GM19043 (cell line): Measurements from ENCODE around the gene JAGN1.
A peak's percentile ranks its signal among the peaks of the same experiment; 100 is the strongest.
"Not testable (repeated sequence)": the region's sequence is repeated elsewhere in the genome, so short reads cannot be mapped to it uniquely, and the experiment has no call there.

ENCODE experiments used
- ATAC-seq: cut with Tn5 transposase; IDR thresholded peaks from one replicate; pipeline ENCODE4 v1.9.1; 2021; ENCODE audit warnings: low read depth; ENCODE audit not compliant: unreplicated experiment

The JAGN1 gene

DNA sequence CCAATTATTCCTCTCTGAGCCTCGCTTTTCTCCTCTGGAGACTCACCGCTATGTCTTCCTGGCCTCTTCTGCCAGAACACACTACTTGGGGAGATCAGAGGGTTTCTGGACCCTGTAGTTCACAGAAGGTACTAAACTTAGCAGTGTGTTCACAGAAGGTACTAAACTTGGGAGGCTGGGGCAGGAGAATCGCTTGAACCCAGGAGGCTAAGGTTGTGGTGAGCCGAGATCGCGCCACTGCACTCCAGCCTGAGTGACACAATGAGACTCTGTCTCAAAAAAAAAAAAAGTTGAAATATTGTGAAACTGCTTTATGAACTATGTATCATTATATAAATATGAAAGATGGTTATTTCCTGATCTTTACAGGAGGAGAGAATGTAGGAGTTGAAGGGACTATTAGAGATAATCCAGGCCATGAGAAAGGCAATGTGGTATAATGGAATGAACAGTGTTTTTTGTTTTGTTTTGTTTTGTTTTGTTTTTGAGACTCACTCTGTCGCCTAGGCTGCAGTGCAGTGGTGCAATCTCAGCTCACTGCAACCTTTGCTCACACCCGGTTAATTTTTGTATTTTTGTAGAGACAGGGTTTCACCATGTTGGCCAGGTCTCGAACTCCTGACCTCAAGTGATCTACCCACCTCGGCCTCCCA, 6.5 kb downstream of the JAGN1 start:
- ATAC-seq = not testable (repeated sequence)

DNA sequence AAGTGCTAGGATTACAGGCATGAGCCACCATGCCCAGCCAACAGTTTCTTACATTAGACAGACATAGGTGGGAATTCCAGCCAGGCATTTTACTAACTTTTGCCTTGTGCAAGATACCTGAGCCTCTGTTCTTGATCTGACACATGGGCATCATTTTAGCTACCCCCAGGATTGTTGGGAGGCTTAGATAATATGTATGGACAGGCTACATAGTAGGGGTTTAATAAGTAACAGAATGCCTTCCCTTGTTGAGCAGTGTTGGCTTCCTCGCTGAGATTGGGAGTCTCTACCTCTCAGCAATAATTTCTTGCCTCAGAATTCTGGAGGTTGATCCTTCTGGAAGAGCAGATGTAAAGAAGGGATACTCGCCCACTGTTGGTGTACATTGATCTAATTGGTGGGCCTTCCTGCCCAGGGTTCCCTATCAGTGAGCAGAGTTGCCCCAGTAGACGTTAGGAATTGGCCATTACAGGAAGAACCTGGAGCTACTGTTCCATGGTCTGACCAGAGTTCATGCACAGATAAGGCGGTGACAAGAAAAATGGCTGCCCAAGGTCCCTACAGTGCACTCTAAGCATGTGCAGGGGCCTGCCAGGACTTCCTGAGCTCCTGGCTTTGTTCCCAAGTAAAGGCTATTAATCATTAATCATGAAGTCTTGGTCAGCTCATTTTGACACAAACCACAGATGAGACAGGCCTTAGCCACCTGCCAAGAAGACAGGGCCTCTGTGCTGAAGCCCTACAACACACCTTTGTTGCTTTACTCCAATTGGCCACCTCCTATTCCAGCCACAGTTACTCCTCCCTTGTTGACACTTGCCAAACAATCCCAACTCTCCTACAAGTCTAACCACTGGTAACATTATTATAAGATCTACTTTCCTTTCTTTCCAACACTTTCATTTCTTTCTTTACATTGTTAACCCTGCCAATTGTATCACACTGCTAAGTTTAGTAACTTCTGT, 7.3 kb downstream of the JAGN1 start:
- peak; percentile 65 for ATAC-seq

DNA sequence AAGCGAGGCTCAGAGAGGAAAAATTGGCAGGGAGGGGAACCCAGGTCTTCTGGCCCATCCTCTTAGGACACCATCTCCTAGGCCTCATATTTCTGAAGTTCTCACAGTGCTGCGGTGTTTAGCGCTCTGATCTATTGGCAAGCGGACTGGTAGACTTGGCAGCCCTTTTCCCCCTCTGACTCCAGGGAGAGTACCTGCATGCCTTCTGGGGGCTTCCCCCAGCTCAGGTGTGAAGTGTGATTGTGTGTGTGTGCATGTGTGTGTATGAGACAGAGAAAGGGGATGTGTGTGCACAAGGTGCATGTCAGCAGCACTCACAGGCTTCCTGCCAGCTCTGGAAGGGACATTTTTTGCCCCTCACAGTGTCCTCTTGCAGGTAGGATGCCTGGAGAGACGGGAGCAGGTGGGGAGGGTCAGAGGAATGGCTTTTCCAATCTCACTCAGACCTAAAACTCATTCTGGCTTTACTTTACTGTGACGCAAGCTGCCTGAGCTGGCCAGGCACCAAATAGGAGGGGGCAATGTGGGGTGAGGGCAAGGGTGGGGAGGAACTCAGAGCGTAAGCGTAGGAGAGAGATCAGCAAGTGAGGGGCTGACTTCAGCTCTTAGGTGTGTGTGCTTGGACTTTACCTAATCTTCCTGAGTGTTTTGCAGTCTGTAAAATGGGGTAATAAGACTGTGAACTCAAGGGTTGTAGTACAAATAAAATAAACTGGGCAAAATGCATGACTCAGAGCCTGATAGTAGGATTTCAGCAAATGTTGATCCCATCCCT, 8.2 kb downstream of the JAGN1 start:
- ATAC-seq = no peak

DNA sequence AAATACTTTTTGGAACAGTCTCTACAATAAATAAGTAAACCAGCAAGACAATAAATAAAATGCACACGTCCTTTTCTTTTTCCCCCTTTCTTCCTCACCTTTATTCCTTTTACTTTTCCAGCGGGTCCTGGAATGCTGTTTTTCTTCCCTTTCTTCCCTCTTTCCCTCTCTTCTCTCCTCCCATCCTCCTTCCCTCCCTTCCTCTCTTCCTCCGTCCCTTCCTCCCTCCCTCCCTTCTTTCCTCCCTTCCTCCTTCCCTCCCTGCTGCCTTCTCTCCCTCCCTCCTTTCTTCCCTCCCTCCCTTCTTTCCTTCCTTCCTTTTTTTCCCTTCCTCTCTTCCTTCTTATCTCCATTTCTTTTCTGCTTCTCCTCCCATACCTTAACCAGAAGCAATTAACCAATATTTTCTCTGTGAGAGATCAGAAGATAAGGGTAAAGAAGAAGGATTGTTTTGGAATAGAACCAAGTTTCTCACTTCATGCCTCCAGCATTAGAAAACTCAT, 8.9 kb downstream of the JAGN1 start:
- ATAC-seq = no peak

DNA sequence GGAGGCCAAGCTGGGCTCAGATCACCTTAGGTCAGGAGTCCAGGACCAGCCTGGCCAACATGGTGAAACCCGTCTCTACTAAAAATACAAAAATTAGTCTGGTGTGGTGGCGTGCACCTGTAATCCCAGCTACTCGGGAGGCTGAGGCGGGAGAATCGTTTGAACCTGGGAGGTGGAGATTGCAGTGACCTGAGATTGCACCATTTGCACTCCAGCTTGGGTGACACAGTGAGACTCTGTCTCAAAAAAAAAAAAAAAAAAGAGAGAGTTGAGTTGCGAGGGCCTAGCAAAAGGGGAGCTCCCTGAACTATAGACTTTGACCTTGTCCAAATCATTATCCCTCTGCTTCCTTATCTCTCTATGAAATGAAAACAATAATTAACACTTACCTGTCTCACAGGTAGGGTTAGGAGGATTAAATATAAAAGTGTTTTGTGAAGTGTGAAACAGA, 10.6 kb downstream of the JAGN1 start:
- ATAC-seq = not testable (repeated sequence)

DNA sequence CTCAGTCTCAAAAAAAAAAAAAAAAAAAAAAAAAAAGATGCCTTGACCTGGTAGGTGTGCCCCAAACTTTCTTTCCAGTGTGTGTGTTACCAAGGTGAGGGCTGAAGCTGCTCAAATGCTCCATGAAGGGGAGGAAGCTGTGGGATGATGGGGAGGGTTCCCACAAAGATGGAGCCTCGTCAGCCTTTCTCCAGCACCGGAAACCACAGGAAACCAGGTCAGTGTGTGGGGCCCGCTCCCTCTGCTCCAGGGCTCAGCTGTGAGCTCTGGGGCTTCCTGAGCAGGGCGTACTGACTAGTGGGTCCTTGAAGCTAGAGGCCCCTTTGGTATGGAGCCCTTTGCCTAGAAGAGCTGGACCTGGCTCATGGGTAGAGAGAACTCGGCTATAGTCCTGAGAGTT, 11.6 kb downstream of the JAGN1 start:
- ATAC-seq = no peak

DNA sequence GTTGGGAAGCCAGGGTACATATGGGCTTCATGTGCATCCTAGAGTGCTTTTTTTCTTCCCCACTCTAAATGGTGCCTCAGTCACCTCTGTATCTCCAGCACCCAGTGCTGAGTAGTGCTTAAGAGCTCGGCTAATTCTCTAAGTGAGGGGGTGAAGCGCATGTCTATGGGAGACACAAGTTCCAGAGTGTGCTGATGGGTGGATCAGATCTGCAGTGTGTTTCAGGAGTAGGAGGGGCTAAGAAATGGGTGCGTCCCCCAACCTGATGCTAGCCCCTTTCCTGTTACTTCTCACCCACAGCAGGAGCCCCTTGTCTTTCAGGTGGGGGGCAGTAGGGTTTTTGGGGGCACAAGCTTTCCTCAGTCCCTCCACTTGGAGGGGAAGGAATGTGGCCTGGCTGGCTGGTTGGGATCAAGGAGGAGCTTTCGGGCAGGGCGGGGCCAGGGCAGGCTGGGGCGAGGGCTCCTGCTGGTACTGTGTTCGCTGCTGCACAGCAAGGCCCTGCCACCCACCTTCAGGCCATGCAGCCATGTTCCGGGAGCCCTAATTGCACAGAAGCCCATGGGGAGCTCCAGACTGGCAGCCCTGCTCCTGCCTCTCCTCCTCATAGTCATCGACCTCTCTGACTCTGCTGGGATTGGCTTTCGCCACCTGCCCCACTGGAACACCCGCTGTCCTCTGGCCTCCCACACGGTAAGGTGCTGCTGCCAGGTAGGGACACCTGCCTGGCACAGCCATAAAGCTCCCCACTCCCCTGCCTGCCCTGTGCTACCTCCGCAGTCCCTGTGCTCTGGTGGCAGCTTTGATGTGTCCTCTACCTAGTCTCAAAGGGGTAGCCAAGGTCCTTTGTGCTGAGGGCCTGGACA, 12.2 kb downstream of the JAGN1 start, which contains the start of gene IL17RE:
TSS of gene IL17RE (plus strand) at position 477 of the 866 bp plus-strand sequence. CDS start at position 562, 85 bp downstream.
- no peak for ATAC-seq

DNA sequence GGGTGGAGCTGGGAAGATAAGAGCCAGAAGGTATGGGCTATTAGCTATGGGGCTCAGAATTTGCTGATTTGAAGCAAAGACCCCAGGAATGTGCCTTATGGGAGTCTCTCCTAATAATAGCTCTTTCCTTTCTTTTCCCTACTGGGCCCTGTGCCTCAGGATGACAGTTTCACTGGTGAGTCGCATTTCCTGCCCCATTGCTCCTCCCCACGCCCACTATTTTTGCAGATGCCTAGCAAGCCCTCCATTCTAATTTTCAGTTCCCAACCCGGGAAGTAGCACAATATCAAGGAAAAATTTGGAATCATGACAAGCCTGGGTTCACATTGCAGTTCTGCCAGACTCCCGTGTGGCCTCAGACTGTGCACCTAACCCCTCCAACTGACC, 12.8 kb downstream of the JAGN1 start:
- ATAC-seq = no peak

DNA sequence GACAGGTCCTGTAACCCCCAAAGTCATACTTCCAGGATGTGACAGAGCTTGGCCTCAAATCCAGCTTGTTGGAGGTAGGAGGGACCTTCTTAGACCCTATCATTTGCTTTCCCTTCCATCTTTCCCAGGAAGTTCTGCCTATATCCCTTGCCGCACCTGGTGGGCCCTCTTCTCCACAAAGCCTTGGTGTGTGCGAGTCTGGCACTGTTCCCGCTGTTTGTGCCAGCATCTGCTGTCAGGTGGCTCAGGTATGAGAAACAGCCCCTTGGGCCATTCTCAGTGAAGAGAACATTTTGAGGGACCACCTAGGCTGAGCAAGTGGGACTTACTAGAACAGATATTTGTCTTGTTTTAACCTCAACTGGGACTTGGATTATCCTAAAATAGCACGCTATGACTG, 13.5 kb downstream of the JAGN1 start:
- no peak for ATAC-seq

DNA sequence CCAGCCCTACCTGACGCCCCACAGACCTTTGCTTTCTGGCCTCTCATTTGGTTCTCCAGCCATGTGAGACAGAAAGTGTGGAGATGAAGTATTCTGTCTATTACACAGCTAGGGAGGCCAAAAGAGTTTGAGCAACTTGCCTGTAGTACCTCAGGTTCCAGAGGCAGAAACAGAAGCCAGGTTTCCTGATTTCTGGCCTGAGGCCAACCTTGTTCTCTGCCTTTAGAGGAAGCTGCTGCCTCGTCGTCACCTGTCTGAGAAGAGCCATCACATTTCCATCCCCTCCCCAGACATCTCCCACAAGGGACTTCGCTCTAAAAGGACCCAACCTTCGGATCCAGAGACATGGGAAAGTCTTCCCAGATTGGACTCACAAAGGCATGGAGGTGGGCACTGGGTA, 16.1 kb downstream of the JAGN1 start:
- no peak for ATAC-seq

DNA sequence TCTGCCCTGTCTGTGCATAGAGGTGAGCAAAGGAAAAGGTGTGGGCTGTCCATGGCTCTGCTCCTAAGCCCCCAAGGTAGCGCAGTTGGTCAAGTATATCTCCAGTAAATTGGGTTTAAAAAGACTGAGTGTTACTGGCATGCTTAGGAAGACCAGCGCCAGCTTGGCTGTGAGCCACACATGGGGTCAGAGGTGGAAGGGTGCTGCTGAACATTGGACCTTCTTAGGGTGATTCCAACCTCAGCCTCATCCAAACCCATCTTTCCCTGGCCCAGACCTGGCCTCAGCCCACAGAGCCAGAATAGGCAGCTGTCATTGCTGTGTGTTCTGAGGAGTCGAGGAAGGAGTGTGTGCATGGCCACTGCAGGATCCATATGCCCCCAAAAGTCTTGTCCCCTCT, 17.9 kb downstream of the JAGN1 start:
- ATAC-seq = no peak

DNA sequence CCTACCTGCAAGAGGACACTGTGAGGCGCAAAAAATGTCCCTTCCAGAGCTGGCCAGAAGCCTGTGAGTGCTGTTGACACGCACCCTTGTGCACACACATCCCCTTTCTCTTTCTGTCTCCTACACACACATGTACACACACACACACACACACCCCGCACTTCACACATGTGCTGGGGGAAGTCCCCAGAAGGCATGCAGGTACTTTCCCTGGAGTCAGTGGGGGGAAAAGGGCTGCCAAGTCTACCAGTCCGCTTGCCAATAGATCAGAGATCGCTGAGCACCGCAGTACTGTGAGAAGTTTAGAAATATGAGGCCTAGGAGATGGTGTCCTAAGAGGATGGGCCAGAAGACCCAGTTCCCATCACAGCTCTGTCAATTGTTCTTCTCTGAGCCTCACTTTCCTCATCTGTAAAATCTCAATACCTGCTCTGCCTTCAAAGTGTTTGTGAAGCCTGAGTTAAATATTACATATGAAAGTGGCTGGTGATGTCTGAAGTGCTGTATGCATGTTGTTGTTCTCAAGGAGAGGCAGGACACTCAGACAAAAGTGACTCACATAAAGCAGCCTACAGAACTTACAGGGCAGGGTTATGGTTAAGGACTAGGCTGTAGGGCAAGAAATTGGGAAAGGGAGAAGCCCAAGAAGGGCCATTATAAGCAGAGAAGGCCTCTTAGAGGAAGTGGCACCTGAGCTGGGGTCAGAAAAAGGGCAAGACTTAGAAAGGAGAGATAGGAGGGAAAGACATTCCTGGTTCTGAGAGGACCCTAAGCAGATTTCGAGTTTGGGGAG, 19.0 kb downstream of the JAGN1 start:
- ATAC-seq = no peak

DNA sequence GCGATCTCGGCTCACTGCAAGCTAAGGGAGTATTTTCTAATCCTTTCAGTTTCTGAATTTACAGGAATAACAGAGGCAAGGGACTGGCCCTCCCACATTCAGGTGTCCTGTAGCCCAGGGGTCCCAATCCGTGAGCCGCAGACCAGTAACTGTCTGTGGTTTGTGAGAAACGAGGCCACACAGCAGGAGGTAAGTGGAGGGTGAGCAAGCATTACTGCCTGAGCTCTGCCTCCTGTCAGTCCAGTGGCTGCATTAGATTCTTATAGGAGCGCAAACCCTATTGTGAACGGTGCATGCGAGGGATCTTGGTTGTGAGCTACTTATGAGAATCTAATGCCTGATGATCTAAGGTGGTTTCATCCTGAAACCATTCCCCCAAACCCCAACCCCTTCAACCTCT, 21.5 kb downstream of the JAGN1 start:
- ATAC-seq = no peak

DNA sequence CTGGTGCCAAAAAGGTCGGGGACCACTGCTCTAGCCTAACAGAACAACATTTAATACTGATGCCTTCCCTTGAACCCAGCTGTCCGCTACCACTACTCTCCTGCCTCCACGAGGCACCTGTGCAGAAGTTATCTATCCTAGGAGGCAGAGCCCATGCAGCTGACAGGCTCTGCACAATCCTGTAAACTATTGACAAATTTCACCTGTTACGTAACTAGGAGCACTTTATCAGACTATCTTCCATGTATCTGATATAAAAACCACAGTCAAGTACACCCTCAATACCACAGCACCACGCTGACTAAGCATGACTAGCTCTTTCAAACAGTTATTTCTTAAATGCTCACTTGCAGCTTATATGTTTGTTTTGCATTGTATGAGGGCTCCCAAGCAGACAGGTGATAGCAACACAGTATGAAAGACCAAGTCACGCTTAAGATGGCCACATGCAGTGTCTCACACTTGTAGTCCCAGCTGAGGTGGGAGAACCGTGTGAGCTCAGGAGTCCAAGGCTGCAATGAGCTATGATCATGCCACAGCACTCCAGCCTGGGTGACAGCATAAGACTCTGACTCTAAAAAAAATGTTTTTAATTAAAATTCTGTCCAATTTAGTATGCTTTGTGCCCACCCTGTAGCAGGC, 22.0 kb downstream of the JAGN1 start:
- ATAC-seq = no peak

DNA sequence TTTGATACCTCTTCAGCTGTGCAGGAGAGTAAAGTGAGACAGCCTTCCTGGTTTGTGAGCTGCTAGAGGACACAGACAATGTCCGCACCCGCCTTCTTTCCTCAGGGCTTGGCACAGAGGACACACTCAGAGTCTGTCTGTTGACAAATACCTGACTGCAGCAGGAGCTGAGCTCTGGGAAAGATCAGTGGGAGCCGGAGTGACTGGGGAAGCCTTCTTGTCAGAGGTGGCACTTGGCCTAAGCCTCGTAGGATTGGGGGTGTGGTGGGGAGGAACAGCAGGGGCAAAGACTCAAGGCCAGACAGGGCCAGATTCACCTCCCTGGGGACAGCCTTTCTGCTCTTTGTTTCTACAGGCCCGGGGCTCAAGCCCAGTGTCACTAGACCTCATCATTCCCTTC, 23.2 kb downstream of the JAGN1 start:
- ATAC-seq = no peak

DNA sequence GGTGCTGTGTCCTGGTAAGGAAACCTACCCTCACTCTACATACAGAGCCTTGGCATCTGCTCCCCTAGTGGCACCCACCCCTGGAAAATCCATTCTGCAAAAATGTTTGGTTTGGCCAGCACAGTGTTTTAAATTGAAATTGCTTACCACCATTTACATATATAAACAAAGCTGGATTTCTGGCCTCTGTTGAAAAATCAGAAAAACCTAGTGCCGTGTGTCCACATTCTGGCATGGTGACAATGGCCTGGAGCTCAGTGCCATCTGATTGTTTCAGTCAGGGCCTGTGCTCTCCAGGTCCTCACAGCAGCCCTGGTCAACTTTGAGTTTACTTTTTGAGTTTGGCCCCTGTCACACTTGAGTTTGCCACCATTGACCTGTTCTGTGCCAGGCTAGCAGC, 23.6 kb downstream of the JAGN1 start:
- no peak for ATAC-seq

DNA sequence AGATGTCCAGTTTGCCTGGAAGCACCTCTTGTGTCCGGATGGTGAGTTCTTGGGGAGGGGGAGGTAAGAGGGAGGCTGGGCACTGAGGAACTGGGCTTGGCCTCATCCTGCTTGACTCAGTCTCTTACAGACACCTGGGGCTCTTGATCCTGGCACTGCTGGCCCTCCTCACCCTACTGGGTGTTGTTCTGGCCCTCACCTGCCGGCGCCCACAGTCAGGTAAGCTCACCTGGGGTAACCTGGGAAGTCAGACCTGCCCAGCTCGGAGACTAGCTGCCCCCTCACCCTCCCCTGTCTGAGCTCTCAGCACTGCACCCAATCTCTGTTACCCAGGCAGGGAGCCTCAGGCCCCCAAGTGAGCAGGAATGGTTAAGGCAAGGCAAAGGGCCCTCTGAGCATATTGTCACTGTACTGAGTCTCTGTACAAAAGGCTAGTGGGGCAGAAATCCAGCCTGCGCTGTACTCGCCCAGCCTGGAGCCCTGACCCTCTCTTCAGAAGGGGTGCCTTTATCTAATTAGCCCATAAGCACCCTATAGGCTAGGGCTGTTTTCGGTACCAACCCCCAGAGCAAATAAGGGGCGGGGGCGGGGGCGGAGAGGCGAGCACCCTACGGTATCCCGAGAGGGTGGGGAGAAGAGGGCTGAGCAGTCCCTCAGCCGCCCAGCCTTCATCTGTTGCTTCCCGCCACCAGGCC, 24.3 kb downstream of the JAGN1 start:
- ATAC-seq = peak; percentile 38
